Testis (tissue), 3 donors: ENCODE results near the gene RAB12. TPM values are rescaled to one million over a fixed set of nuclear protein-coding genes. Genes with fewer than 3 reads are reported as not detected.

Experiments used
- DNase-seq: peaks from one replicate; pipeline ENCODE4 v3.0.0-alpha.2; 2019
- H3K27ac ChIP-seq, 2 donors: fragments of 200-600 bp; sonication (generic); one replicate each; pipeline ENCODE4 v1.5.1; 2019
- H3K27me3 ChIP-seq: fragments of 200-600 bp; sonication (generic); one replicate; pipeline ENCODE4 v1.5.1; 2019
- H3K36me3 ChIP-seq: fragments of 200-600 bp; sonication (generic); one replicate; pipeline ENCODE4 v1.5.1; 2017; ENCODE audit warnings: low read depth; ENCODE audit errors: missing control alignments
- H3K4me1 ChIP-seq: fragments of 200-600 bp; sonication (generic); one replicate; pipeline ENCODE4 v1.5.1; 2019
- H3K4me3 ChIP-seq, 2 donors: fragments of 200-600 bp; sonication (generic); one replicate each; pipeline ENCODE4 v1.5.1; 2017 to 2019
- H3K9me3 ChIP-seq: fragments of 200-600 bp; sonication (generic); one replicate; pipeline ENCODE4 v1.5.1; 2017
- CTCF ChIP-seq, 3 experiments: fragments of 450-650 bp in 2 of 3; fragments of 200-600 bp in 1 of 3; sonication (generic) in 1 of 3; IDR thresholded peaks; one replicate each; pipeline ENCODE4 v1.5.1; 2016 to 2019; ENCODE audit warnings: antibody characterized with exemption in 3 of 3, mild to moderate bottlenecking in 2 of 3, moderate library complexity in 1 of 3
- POLR2A ChIP-seq: fragments of 450-650 bp; IDR thresholded peaks from one replicate; pipeline ENCODE4 v1.6.1; 2017; ENCODE audit warnings: antibody characterized with exemption, mild to moderate bottlenecking, moderate library complexity
- WGBS, 2 donors: methylation state at CpG; one replicate each; pipeline ENCODE4 v1.1.5; 2018; 5-methylcytosine and 5-hydroxymethylcytosine counted together
- intact Hi-C: fragments of 100-400 bp; cut with DNase I; formaldehyde crosslinking; loops from one replicate; pipeline ENCODE4 v1.15.1; 2023; ENCODE audit warnings: low total_unique reads
- polyA plus RNA-seq: library from polyadenylated mRNA; stranded (reverse); fragments of 350-450 nt; fragmentation: Illumina TruSeq; extraction: RNeasy Lipid Tissue Mini Kit (QIAGEN cat#74804); gene quantifications from one replicate; pipeline ENCODE4 v1.2.3, GENCODE V29; 2014; ENCODE audit warnings: low read depth, low replicate concordance; ENCODE audit not compliant: insufficient read depth
- total RNA-seq, 2 donors: library from RNA; depleted of rRNA; stranded (reverse); fragments of >200 nt; gene quantifications; one replicate each; pipeline ENCODE4 v1.2.3, GENCODE V29; 2016

Gene RAB12
- total and polyA plus RNA-seq, 3 donors from 2014 or later: 28.0 to 52.0 (median 39.8) TPM

DNA sequence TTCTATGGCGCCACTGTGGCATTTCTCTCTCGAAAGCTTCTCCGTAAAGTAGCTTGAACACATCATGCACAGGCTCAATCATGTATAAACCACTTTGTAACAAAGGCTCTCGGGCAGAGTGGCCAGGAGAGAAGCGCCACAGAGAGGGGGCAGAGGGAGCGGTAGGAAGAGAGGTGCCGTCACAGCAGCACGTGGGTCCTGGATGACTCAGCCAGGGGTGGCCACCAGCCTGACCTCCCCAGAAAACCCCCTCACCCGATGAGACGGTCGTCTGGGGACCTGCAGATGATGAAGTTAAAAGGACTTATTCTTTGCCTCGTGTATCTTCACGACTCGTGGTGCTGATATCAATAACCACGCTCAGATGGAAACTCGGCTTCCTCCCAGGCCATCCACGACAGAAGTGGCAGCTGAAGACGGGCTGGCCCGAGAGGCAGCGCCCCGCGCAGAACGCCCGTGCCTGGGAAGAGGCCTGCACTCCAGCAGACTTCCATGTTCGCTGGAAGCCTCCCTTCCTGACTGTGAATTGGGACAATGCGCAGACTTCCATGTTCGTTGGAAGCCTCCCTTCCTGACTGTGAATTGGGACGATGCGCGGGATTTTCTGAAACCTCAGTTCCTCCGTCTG, 49.7 kb downstream of the RAB12 start:
- no peaks in the 10 kb centered on the region for H3K36me3 ChIP-seq
- intact Hi-C loops: no loop called here
- TF ChIP-seq CTCF (IDR thresholded peaks at IDR 0.05) (no peak), POLR2A (no peak)
- H3K27me3 ChIP-seq: no peaks in the 10 kb centered on the region
- no peaks in the 10 kb centered on the region for H3K9me3 ChIP-seq
- H3K4me3 ChIP-seq: peak overlapping the region in 1 of 2 donors; percentile 10
- peaks cover 14% of the 10 kb centered on the region for H3K4me1 ChIP-seq
- no peak for DNase-seq
- H3K27ac ChIP-seq: no peak overlapping the region
- 74 to 76% methylated on average over 10 to 31 of the region's 31 CpGs for WGBS, 2 donors

DNA sequence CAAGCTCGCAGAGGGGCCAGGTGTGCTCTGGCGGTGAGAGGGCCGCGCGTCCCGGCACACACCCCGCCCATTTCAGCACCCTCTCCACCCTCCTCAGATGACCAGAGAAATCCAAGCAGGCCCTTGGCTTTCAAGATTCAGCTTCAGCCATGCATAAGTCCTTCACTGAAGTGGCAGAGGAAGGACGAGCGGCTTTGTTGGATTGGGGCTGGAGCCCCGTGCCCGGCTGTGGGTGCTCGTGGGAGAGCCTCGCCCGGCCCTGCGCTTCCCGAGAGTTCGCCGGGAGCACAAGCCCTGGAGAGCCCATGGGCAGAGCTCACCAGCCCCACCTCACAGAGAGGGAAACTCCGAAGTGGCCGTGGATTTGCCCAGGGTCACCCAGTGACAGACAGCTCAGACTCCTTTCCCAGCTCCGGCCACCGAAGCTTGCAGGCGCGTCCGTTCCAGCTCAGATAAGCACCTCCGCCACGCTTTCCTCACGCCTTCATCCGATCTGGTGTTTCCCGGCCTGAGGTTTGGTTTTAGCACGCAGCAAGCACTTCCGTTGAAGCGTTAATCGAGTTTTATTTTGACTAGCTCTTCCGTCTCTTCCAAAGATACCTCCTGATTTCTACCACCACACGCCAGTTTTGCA, 50.5 kb downstream of the RAB12 start:
- Histone ChIP-seq H3K4me3 (peak overlapping the region; percentile 10 to 34), H3K36me3 (no peaks in the 10 kb centered on the region), H3K9me3 (no peaks in the 10 kb centered on the region), H3K4me1 (peaks cover 14% of the 10 kb centered on the region), H3K27ac (no peak overlapping the region), H3K27me3 (no peaks in the 10 kb centered on the region)
- 51 to 79% methylated on average over 30 to 36 of the region's 36 CpGs for whole genome bisulfite sequencing, 2 donors
- TF ChIP-seq CTCF (IDR thresholded peaks at IDR 0.05): no peak
- TF ChIP-seq POLR2A: no peak
- intact Hi-C loops: no loop called here
- no peak for DNase-seq

DNA sequence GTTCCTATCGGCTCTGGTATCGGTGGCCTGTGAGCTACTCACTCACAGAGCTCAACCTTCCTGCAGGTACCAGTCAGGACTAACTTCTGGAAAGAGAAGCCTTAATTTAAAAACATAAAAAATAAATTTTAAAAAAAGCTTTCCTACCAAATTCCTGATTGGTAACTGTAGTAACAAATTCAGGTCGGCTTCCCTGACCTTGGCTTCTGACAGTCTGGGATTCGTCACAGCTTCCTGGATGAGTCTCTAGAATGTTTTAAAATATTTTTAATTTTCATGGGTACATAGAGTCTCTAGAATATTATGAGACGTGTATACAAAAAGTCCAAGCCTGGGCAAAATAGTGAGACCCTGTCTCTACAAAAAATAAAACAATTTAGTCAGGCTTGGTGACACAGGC, 51.1 kb downstream of the RAB12 start:
- no peak for DNase-seq
- Histone ChIP-seq H3K4me3 (no peak overlapping the region), H3K27me3 (no peaks in the 10 kb centered on the region), H3K36me3 (no peaks in the 10 kb centered on the region), H3K4me1 (peaks cover 14% of the 10 kb centered on the region), H3K27ac (no peak overlapping the region), H3K9me3 (no peaks in the 10 kb centered on the region)
- intact Hi-C loops: no loop called here
- WGBS, 2 donors: 51 to 55% methylated on average over 5 of the region's 5 CpGs
- no peak for TF ChIP-seq CTCF (IDR thresholded peaks at IDR 0.05)
- TF ChIP-seq POLR2A: no peak

DNA sequence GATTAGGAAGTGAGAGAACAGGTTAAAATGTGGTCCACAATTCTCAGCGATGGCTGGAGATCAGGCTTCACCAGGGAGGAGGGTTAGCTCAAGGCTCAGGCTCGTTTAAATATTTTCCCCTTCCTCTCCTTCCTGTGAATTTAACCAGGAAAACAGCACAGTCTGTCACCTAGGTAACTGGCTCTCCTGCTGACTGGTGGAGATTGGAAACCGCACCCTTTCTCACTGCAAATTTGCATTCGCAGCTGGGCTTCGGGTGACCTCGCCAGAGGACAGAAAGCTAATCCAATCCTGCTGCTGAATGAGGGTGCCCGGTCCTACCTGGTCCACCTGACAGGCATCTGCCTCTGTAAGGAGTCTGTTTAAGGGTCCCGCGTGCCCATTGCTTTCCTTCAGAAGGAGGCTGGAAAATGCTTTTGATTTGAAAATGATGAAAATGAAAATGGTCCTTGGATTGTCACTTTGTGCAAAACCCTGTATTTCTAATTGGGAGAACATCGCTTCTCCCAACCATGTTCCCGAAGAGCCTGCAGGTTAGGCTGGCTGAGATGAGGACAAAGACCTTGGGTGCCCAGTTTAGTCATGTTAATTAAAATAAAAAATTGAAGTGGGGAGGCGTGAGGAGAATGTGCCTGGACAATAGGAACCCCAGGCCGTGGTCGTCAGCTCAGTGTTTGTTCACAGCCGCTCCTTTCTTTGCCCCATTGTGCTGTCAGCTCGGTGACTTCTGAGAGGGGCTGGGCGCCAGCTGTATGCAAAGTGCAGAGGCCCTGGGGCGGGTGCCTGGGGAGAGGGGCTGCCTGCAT, 52.7 kb downstream of the RAB12 start:
- peaks cover 11% of the 10 kb centered on the region for H3K4me1 ChIP-seq
- no peaks in the 10 kb centered on the region for H3K9me3 ChIP-seq
- no peaks in the 10 kb centered on the region for H3K27me3 ChIP-seq
- no peak overlapping the region for H3K27ac ChIP-seq
- WGBS, 2 donors: 56 to 67% methylated on average over 17 to 18 of the region's 18 CpGs
- no peak for DNase-seq
- no peak overlapping the region for H3K4me3 ChIP-seq
- intact Hi-C loops: no loop called here
- H3K36me3 ChIP-seq: no peaks in the 10 kb centered on the region
- no peak for TF ChIP-seq CTCF (IDR thresholded peaks at IDR 0.05)
- no peak for TF ChIP-seq POLR2A
